PC-9 (cell line): ENCODE data around the gene KPNA2.

Source experiments
- CTCF ChIP-seq: fragments of 200-600 bp; sonication (generic); conservative IDR thresholded peaks from 2 replicates; pipeline ENCODE4 v1.6.1; 2017; ENCODE audit warnings: mixed run types, antibody characterized with exemption, mild to moderate bottlenecking, moderate library complexity
- EZH2 ChIP-seq: fragments of 200-600 bp; sonication (generic); IDR thresholded peaks from 2 replicates; pipeline ENCODE4 v1.8.0; 2017; ENCODE audit warnings: antibody characterized with exemption, low read depth

GRCh38 chr17:68013385-68013784 is 22.1 kb upstream of the KPNA2 start:
- TF ChIP-seq CTCF: no peak
- no peak for TF ChIP-seq EZH2
